Activated CD4-positive, CD25-positive, alpha-beta regulatory T cell treated with anti-CD3 and anti-CD28 coated beads, Interleukin-2, amount 50 U/mL, for 16 hours (primary cell): Measurements from ENCODE around the gene ALPK1.
"Not testable (repeated sequence)": the region's sequence is repeated elsewhere in the genome, so short reads cannot be mapped to it uniquely, and the experiment has no call there.

ENCODE experiments used
- DNase-seq: peaks from one replicate; pipeline ENCODE4 v3.0.0-alpha.2; 2020; ENCODE audit warnings: low read depth, low spot score

Gene ALPK1

DNA sequence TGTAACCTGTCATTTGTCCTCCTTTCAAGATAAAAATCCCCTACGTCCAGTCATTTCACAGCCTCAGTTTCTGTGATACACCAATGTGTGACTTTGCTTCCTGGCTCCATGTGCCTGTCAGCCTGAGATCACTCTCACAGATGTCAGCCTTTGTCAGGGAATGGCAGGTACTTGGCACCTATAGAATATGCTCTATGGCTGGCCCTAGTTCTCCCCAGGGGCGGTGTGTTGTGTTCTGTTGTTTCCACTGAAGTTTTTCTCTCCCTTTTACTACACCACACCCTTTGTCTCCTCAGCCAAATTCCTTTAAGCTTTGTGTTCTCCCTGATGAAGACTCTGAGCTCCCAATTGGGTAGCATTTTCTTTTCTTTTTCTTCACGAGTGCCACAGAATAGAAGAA is 81.7 kb downstream of the ALPK1 start:
- DNase-seq, result no peak

DNA sequence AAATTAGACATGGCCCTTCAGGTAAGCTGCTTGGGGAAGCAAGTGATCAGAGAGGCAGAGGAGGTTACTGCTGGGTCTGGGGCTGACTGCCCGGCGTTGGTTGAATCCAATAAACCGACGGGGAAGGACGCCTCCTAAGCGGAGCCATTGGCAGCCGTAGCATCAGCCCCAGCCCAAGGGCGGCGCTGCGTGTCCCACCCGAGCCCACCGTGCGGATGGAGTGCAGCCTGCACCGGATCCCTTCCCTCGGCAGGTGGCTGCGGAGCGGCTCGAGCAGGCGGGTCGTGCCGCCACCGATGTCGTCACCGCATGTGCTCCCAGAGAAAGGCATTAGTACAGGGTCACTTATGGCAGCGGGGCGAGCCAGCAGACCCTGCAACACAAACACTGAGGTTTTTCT is 82.1 kb downstream of the ALPK1 start:
- DNase-seq, result no peak

DNA sequence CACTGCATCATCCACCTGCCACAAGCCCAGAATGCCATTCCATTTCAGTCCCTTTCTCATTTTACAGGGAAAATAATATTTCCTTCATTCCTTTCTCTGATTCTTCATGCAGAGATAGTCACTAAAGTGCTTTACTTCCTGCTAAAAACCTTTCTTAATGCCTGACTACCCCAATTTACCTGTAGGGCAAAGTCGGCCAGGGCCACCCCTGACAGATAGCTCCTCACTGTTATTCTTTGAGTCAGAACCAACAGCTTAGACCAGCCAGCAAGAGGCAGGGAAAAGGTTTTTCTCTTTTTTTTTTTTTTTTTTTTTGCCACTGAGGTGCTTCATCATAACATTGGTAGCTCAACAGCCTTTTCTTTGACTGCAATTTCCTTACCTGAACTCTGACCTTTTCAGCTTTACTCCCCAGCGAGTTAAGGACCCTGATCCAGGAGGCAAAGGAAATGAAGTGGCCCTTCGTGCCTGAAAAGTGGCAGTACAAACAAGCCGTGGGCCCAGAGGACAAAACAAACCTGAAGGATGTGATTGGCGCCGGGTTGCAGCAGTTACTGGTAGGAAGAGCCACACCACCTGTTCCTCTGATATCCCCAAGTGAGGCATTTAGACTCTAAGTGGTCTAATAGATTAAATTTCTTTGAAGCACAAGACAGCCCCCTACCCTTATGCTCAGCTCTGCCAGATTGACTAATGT is 85.0 kb downstream of the ALPK1 start:
- DNase-seq, result no peak

DNA sequence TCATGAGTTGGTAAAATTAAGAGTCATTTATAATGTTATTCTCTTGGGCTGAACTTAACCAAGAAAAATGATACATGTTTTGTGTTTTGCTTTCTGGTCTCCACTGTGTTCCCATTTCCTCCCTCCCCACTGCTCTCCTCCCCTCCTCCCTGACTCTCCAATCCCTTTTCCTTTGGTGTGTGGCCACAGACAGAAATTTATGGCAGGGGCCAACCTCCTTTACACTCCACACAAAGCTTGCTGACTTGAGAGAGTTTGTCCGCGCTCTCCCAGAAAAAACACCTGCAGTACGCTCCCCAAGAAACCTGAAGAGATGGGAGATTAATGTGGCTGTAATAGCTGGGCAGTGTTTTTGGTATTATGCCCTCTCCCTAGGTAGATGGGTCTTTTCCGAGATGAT is 88.9 kb downstream of the ALPK1 start:
- no peak for DNase-seq

DNA sequence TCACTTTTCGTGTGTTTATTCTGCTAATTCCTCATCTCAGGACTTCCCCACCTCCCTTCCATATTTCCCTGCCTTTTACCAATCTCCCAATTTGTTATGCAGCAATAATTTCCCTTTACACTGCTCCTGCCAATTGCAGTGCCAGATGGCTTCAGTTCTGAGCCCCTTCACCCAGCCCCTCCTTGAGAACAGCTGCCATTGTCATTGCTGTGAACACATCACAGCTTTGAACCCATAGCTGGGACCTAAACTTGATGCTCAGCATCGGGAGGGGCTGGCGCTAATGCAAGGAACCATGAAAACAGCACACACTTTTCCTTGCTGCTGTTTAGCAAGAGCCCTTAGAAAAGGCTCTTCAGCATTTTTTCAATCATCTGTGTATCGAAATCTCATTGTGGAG is 104.9 kb downstream of the ALPK1 start:
- no peak for DNase-seq

DNA sequence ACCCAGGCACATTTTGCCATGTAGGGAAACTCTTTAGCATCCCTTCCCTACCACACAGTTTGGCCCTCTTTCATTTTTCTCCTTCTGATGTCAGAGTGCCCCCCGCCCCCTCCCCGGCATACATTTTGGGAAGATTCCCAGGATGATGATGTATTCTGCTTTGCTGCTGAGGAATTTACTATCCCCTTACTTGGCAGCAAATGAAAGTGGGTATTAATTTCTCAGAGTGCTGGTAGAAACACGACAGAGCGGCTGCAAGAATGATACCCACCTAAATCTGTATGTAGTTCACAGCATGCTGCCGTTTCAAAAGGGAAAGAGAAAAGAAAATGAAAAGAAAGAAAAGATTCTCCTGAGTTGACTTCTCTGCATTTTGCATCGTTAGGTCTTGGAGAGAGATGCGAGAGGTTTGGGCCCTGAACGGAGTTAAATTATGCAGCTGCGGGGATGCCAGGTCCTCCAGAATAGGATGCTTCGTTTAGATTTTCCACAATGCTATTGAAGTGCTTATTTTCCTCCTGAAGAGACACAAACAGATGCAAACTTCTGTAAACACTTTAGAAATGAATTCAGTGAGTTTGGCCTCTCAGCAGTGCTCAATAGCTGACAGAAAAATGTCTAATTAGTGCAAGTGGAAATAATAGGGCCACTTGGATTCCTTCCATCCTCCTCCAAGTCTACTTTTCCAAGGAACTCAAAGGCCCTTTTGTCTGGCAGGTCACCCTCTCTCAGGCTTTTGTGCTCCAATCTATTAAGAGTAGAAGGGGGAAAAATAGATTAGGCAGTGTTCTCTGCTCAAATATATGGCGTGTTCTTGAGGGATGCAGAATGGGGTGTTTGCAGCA is 106.2 kb downstream of the ALPK1 start:
- no peak for DNase-seq

DNA sequence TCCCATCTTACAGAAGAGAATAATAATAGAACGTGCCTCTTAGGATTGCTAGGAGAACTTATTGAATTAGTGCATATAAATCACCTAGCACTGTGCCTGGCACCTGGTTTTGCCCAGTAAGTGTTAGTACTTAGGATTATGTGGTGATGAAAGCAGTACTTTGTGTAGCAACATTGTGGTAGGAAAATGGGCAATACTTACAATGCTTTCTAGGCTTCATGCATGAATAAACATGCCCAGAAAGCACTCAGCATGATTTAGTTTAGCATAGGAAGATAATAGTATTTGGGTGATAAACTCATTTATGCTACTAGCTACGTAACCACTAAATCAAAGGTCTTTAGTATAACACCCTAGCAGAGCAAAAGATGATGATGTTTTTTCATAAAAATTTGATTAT is 113.2 kb downstream of the ALPK1 start:
- DNase-seq, result no peak

DNA sequence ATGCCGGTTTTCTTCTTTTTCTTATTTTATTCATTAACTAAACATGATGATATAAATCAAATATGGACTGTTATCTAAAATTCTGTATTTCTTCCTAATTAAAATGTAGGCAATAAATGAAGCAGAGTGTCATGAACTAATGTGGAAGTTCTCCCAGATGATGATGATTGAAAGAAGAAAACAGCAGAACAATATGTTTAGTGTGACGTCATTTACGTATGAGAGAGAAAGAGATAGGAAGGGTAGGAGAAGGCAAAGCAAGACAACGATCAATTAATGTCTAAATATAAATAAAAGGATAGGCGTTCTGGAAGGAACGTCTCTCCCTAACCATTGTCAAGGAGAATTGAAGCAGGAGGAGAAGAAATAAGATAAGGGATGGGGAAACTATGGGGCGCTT is 113.6 kb downstream of the ALPK1 start:
- DNase-seq, result no peak

DNA sequence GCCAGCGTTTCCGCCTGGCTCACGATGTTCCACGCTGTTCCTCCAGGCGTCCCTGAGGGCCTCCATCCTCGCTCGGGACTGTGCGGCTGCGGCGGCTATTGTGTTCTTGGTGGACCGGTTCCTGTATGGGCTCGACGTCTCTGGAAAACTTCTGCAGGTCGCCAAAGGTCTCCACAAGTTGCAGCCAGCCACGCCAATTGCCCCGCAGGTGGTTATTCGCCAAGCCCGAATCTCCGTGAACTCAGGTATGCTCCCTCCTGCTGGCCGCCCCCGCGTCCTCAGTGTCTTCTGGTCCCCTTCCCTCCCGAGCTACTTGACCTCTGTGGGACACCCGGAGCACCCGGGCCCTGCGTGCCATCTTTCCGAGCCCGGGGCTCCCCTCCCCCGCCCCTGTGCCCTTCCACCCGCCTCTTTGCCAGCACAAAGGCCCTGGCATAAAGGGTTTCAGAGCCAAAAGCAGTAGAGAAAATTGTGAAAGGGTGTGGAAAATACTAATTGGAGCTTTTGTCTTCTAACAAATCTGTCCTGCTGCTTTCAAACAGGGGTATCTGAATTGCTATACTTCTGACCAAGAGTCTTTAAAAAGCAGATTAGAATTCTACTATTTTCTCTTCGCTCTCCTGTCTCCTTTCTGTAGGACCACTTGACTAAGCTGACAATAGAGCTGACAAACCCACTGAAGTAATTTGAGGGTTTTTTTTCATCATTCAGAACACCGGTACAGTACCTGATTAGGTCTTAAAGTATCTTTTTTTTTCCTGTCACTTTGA is 114.8 kb downstream of the ALPK1 start:
- DNase-seq, result no peak

DNA sequence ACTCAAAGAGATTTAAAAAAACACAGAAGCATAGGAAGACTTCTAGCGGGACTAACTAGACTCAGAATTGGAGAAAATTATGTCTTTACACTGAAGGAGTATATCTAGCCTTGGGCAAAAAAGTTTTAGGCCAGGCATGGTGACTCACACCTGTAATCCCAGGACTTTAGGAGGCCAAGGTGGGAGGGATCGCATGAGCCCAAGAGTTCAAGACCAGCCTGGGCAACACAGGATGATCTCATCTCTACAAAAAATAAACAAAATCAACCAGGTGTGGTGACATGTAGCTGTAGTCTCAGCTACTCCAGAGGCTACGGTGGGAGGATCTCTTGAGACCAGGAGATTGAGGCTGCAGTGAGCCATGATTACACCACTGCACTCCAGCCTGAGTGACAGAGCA is 119.3 kb downstream of the ALPK1 start:
- DNase-seq, result no peak

DNA sequence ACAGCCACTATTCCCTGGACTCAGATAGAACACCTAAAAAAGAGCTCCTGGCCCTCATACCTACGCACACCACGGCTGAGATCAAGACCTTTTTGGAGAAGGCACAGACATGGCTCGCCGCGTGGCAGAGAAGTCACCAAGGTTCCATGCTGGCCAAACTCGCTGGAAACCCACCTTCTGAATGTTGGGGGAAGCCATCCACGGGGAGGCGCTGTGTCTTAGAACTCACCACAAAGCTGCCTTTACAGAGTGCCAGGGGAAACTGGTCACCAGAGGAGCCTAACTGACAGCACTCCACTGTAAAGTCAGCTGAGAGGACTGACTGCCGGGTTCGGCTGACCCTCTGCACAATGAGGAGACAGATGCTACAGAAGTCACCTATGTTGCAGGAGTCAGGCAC is 120.9 kb downstream of the ALPK1 start:
- DNase-seq, result no peak

DNA sequence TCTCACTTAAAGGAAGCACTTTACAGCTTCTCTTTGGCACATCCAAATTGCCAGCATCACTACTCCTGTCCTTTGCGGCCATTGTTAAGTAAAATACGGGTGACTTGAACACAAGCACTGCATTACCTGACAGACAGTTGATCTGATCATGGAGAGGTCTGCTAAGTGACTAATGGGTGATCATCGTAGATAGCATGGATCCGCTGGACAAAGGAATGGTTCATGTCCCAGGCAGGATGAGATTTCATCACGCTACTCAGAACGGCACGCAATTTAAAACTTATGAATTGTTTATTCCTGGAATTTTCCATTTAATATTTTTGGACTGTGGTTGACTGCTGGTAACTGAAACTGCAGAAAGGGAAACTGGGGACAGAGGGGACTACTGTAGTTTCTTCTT is 124.7 kb downstream of the ALPK1 start:
- no peak for DNase-seq

DNA sequence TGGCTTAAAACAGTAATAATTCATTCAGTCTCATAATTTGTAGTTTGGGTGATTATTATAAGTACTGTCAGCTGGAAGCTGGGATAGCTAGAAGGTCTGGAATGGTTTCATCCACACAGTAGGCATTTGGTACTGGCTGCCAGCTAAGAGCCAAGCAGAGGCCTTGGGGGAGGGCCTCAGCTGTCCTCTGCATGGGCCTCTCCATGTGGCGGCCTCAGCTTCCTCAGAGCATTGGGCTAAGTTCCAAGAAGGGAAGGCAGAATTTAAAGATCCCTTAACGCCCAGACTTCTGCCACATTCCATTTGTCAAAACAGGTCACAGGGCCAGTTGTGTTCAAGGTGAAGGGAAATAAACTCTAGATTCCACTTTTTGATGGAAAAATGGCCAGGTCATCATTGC is 125.5 kb downstream of the ALPK1 start:
- DNase-seq, result no peak

DNA sequence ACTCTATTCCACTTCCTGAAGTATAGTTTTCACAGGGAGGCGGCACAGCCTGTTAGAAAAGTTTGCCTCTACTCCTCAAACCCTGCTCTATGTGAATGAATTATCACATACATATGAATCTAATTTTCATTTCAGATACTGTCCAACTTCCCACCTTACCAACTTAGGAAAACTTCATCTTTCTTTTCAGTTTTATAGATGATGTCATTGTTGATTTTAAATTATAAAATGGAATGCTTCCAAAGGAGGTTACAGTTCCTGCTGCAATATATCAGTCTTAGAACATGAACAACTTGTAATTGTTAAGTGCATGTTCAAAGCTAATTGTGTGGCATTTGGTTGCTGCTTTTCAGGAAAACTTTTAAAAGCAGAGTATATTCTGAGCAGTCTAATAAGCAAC is 126.4 kb downstream of the ALPK1 start:
- no peak for DNase-seq

DNA sequence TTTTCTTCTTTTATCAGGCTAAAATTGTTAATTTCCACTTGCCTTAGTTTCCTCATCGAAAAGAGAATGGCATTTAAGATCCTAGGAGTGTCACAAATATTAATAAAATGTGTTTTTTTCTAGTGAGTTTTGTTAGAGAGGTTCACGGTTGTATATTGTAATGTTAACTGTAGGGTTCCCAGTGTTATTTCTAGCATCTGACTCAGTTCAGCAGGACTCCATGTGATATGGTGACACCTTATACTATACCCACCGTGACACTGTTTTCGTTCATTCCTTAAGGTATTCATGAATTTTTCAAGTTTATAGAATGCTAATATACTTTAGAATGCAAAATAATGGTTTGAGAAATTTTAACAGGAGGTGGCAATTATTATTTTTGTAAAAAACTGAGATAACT is 128.7 kb downstream of the ALPK1 start:
- DNase-seq, result no peak

DNA sequence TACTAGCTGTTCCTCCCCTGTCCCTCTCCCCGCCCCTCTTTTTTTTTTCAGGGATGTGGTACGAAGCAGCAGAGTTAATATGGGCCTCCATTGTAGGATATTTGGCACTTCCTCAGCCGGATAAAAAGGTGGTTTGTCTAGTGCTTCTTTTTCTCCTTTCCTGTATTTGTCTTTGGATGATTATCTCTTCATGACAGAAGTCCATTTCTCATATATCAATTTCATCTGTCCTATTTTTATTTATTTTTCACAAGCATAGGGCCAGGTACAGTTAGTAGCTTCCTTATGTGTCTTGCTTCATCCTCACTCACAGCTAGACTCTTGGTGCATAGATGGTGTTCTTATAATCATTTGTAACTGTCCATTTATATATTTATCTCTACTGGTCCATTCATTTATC is 129.2 kb downstream of the ALPK1 start:
- no peak for DNase-seq

DNA sequence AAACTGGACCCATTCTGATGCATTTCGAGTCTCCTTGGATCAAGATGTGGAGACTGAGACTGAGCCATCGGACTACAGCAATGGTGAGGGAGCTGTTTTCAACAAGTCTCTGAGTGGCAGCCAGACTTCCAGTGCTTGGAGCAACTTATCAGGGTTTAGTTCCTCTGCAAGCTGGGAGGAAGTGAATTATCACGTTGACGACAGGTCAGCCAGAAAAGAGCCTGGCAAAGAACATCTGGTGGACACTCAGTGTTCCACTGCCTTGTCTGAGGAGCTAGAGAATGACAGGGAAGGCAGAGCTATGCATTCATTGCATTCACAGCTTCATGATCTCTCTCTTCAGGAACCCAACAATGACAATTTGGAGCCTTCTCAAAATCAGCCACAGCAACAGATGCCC is 134.0 kb downstream of the ALPK1 start:
- no peak for DNase-seq

DNA sequence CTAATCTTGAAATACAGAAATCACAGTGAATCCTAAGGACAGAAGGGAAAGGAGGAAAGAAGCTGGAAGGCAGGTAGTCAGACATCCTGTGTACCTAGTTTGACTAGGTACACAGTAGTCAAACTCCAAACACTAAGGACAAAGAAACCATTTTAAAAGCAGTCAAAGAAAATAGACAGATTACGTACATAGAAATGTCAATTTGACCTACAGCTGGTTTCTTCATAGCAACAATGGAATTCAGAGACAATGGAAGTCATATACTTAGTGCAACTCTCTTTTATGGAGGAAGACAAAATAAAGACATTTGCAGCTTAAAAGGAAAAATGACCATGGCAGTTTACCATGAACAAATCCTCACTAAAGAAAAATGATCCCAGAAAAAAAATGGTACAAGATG is 139.8 kb downstream of the ALPK1 start:
- DNase-seq, result no peak

DNA sequence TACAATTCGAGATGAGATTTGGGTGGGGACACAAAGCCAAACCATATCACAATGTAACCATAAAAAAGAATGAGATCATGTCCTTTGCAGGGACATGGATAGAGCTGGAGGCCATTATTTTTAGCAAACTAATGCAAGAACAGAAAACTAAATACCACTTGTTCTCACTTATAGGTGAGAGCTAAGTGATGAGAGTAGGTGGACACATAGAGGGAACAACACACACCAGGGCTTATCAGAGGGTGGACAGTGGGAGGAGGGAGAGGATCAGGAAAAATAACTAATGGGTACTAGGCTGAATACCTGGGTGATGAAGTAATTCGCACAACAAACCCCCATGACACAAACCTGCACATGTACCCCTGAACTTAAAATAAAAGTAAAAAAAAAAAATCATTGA is 145.1 kb downstream of the ALPK1 start:
- DNase-seq, result not testable (repeated sequence)

DNA sequence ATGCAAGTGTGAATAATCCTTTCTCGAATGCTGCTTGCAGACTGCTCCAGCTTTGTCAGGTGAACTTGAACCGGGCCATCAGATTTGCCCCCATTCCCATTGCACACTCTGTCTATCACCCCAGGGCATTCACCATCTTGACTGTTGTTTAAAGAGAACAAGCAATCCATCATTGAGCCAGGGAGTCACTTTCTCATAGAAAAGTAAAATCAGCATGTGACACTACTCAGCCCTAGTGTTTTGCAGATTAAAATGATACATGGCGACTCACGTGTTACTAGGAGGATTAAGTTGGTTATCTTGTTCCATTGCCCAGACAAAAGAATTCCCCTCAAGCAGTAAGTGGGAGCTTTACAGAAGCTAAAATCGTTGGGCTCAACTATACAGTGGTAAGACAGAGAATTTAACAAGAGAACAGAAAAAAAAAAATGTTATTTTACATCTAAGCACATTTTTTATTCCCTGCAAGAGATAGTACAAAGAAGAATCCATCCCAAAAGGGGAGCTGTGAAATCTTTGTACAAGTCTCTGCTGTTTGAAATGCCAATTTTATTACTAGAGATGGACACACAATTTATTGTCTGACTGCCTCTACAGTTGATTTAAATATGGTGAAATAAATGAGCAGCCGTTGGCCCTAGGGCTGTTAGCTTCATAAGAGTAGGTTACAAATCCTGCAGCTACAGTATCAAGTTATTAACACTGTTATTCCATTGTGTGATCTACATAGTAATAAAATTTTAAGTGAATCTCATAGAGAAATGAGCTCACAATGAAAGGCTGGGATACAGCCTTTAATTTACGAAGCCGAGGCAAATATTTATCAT is 151.3 kb downstream of the ALPK1 start:
- DNase-seq, result no peak

DNA sequence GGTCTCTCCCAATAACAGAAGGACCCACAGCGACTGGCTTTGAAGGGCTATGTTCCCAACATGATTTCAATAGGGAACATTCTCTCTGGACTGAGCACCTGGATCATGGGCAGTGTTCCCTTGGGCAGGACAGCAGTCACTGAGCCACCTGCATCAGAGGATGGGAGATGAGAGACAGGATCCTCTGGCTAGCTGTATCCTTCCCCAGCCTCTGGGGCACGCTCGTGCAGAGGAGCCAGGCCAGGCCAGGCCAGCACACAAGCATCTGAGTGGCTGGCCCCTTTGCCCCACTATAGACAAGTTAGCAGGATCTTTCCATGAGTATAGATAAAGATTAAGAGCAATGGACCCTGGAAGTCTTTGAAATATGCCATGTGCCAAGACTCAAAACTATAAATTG is 152.5 kb downstream of the ALPK1 start:
- DNase-seq, result no peak

DNA sequence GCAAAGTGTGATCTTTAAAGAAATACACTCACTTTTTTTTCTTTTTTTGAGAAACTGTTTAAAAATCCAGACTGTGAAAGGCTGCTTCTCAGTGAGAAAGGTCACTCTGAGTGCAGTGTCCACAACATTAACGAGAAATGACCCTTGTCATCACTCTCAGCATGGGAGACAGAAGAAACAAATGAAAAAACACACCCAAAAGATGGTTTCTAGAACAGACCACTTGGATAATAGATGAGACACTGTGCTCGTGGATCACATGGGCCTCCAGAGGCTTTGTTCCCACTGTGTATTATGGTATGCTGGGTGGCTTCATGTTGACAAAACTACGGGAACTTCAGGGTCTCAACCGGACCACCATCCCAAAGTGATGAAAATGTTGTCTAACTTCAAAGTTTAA is 153.9 kb downstream of the ALPK1 start:
- no peak for DNase-seq
